Bone marrow (tissue), 2 donors: ENCODE results near the gene COX6B2.
A peak's percentile ranks its signal among the peaks of the same experiment; 100 is the strongest.
"Not testable (repeated sequence)": the region's sequence is repeated elsewhere in the genome, so short reads cannot be mapped to it uniquely, and the experiment has no call there.

Source experiments
- DNase-seq, 2 donors: peaks; one replicate each; lab custom pipeline; 2025; lab: John Stamatoyannopoulos, UW

The COX6B2 gene

GRCh38 chr19:55354698-55355212 is at the start of gene COX6B2:
COX6B2 (minus strand) TSS chr19:55354719; CDS start chr19:55354521, 198 bp downstream.
- no peak for DNase-seq

GRCh38 chr19:55402509-55402908 is 48.0 kb upstream of the COX6B2 start:
- DNase-seq: no peak

GRCh38 chr19:55401390-55401789 is 46.9 kb upstream of the COX6B2 start:
- DNase-seq: not testable (repeated sequence)

- DNase-seq: no peak
Observed at GRCh38 chr19:55400281-55401087, 46.0 kb upstream of the COX6B2 start.

GRCh38 chr19:55398200-55398925 is 43.8 kb upstream of the COX6B2 start:
- DNase-seq: no peak

GRCh38 chr19:55392820-55393761 is 38.6 kb upstream of the COX6B2 start:
- no peak for DNase-seq

GRCh38 chr19:55391702-55392615 is 37.4 kb upstream of the COX6B2 start:
- DNase-seq: no peak

GRCh38 chr19:55391191-55391670 is 36.7 kb upstream of the COX6B2 start:
- no peak for DNase-seq

- DNase-seq: no peak
Observed at GRCh38 chr19:55390461-55390880, 36.0 kb upstream of the COX6B2 start.

- DNase-seq: no peak
Observed at GRCh38 chr19:55389386-55390317, 35.1 kb upstream of the COX6B2 start.

- DNase-seq: no peak
Observed at GRCh38 chr19:55387736-55388497, 33.4 kb upstream of the COX6B2 start.

- DNase-seq: no peak
Observed at GRCh38 chr19:55386493-55386971, 32.0 kb upstream of the COX6B2 start.

- peak; percentile 94 to 97 for DNase-seq
Observed at GRCh38 chr19:55385724-55386492, 31.4 kb upstream of the COX6B2 start, which contains the start of gene RPL28. RPL28 (plus strand) TSS chr19:55385932; CDS start chr19:55386358, 426 bp downstream.

GRCh38 chr19:55384920-55385723 is 30.6 kb upstream of the COX6B2 start:
- DNase-seq: peak; percentile 93 to 97

GRCh38 chr19:55384131-55384919 is 29.8 kb upstream of the COX6B2 start, which contains the start of gene TMEM238:
TMEM238 (minus strand) TSS chr19:55384292; CDS start chr19:55384259, 33 bp downstream.
- DNase-seq: peak in 1 of 2 donors; percentile 31
